H1 (cell line): ENCODE data around the gene HBD. TPM values are rescaled to one million over a fixed set of nuclear protein-coding genes. Genes with fewer than 3 reads are reported as not detected.

ENCODE experiments used
- FOSL1 ChIP-seq: IDR thresholded peaks from 2 replicates; pipeline ENCODE4 v1.6.1; 2011; ENCODE audit warnings: mild to moderate bottlenecking, low read depth, low read length, moderate library complexity; ENCODE audit not compliant: insufficient read depth
- MAFK ChIP-seq: IDR thresholded peaks from 2 replicates; pipeline ENCODE4 v1.6.1; 2012; ENCODE audit warnings: low read depth, mild to moderate bottlenecking, improper control_type of control experiment, low read length
- PHF8 ChIP-seq: fragments of 200-600 bp; sonication (generic); conservative IDR thresholded peaks from 2 replicates; pipeline ENCODE4 v1.7.1; 2012; ENCODE audit warnings: low read depth, mild to moderate bottlenecking, inconsistent platforms, low read length, moderate library complexity
- RBBP5 ChIP-seq: IDR thresholded peaks from 2 replicates; pipeline ENCODE4 v1.7.1; 2012; ENCODE audit warnings: low read depth, mild to moderate bottlenecking, inconsistent platforms, low read length, moderate library complexity, borderline replicate concordance
- SP2 ChIP-seq: IDR thresholded peaks from 2 replicates; pipeline ENCODE4 v1.6.1; 2012; ENCODE audit warnings: mild to moderate bottlenecking, low read length, inconsistent platforms
- polyA plus RNA-seq, 7 experiments: library from polyadenylated mRNA; depleted of rRNA in 3 of 7; stranded (reverse) in 5 of 7; unstranded in 2 of 7; fragments of >200 nt in 5 of 7; fragments of 200-250 nt in 2 of 7; gene quantifications; 1 replicate in 5 of 7; 2 replicates in 1 of 7; 4 replicates in 1 of 7; pipeline versions ENCODE4 v1.2.1 to v1.2.3, GENCODE V29; 2011 to 2013; ENCODE audit warnings: missing spikeins in 2 of 7, mixed read lengths in 2 of 7
- total RNA-seq: library from RNA; stranded (reverse); fragmentation: NEBNext Ultra II Directional; extraction: Animal tissue kit (Norgen Biotek cat#: 25700); gene quantifications from 2 replicates; pipeline ENCODE4 v1.2.1, GENCODE V29; 2021
- TF ChIP-seq, protein P1 (sequence below): IDR thresholded peaks from 2 replicates; pipeline ENCODE4 v1.6.1; 2012; ENCODE audit warnings: inconsistent platforms

The HBD gene
- total and polyA plus RNA-seq, 2 of the 8 experiments (the other 6 are each of a cell fraction or from before 2014, with no cell fraction given): not detected

GRCh38 chr11:5245155-5245554, 10.9 kb upstream of the HBD start (continued):
- TF ChIP-seq SP2 (no peak), FOSL1 (no peak), PHF8 (no peak), RBBP5 (no peak), MAFK (no peak)
- TF ChIP-seq, protein P1, sequence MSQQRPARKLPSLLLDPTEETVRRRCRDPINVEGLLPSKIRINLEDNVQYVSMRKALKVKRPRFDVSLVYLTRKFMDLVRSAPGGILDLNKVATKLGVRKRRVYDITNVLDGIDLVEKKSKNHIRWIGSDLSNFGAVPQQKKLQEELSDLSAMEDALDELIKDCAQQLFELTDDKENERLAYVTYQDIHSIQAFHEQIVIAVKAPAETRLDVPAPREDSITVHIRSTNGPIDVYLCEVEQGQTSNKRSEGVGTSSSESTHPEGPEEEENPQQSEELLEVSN: no peak
